ENCODE data around the gene ROGDI.
A peak's percentile ranks its signal among the peaks of the same experiment; 100 is the strongest.

ROGDI gene, protein sequence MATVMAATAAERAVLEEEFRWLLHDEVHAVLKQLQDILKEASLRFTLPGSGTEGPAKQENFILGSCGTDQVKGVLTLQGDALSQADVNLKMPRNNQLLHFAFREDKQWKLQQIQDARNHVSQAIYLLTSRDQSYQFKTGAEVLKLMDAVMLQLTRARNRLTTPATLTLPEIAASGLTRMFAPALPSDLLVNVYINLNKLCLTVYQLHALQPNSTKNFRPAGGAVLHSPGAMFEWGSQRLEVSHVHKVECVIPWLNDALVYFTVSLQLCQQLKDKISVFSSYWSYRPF

DNA sequence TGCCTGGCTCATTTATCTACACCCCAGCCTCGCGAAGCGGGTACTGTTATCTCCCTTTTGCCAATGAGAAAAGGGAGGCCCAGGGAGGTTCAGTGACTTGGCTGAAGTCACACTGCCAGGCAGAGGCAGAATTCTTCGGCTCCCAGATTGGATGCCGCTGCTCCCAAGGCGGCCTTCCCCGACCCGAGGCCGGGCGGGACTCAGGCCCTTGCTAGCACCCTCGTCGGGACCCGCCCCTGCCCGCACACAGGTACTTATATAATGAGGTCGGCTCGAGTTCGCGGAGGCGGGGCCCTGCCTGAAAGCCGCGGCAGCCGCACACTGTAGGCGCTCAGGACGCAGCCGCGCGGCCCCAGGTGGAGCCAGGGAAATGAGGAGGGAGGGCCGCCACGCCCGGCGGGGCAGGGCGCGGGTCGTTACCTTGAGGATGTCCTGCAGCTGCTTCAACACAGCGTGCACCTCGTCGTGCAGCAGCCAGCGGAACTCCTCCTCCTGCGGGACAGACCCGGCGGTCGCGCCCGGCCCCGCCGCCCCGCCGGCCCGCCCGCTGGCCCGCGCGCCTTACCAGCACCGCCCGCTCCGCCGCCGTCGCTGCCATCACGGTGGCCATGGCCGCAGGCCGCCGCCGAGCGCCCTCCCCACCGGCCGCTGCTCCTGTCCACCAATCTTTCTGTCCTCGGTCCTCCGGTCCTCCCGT lies at the start of gene ROGDI:
Gene ROGDI (minus strand): TSS at position 672 of the 697 bp plus-strand sequence. CDS start 62 bp downstream, at position 610.
- DNase-seq, result peak; percentile 73

DNA sequence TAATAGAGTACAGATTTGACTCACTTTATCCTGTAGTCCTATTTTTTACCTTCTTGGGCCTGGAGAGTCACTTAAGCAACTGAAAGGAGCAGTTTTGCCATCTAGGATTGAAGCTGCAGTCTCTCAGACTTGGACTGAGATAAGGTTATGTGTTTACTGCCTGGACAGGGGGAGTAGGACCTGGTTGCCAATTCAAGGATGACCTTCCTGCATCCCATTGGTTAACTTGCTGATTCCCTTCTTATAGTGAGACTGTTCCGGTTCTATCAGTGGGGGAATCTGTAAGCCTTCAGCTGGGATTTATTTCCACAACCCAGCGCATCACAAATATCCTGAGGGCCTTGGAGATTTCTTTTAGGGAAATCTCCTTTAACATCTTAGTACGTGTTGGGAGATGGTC lies 47.8 kb upstream of the ROGDI start:
- no peak for DNase-seq

- DNase-seq, result peak; percentile 38
Measured at GRCh38 chr16:4847774-4848587, 45.5 kb upstream of the ROGDI start.

DNA sequence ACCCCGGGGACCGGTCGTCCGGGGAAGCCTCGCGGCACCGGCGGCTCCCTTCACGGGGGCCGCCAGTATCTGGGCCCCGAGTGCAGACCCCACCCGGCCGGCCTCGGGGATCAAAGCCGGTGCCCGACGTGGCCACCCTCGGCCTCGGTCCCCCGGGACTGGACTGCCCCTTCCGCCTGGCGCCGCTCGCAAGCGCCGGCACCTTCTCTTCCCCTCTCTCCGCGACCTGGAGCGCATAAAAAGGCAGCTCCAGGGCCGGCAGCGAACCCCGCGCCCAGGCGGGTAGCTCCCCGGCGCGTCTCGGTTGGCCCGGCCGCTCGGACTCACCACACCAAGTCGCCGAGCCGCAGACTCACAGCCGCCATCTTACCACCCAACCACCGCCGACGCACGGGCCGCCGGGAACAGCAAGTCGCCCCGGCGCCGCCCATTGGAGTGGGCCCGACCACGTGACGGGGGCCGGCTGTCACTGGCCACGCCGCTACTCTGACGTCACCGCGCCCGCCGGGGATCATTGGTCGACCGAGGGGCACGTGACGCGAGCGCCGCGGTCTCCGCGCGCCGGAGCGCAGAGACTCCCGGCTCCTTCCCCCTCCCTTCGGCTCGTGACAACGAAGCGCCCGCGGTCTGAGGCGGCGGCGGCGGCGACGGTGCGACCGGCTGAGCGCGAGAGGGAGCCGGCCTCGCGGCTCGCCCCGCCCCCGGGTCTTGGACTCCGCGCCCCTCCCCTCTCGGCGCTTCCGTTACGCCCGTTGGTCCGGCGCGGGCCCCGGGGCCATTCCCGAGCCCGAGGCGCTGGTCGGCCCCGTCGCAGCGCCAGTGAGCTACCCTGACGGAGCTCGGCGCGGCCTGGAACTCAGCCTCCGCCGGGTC lies 44.7 kb upstream of the ROGDI start, which contains the start of the genes GLYR1 and UBN1:
Gene GLYR1 (minus strand): TSS at position 388 of the 873 bp plus-strand sequence. CDS start 23 bp downstream, at position 365.
Gene UBN1 (plus strand): TSS at position 581 of the 873 bp plus-strand sequence. CDS start 5,437 bp downstream, outside the sequence.
- peak; percentile 100 for DNase-seq

DNA sequence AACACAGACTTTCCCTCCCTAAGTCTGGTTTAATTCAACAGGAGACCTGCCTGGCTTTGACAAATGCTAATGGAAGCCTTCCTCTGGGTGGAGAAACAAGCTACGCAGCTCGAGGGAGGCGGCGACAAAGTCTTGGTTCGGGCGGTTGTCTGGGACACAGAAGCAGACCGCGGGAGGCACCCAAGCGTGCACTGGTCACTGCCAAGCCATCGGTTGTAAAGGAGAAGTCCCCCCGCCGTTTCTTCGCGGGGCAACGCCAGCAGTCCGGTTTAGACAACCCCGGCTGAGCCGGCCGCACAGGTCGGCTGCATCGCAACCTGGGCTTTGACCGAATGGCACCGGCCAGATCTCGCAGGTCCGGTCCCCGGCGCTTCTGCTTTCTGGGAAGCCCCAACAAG lies 44.1 kb upstream of the ROGDI start:
- peak; percentile 14 for DNase-seq

GRCh38 chr16:4840984-4841383 lies 38.6 kb upstream of the ROGDI start:
- no peak for DNase-seq

DNA sequence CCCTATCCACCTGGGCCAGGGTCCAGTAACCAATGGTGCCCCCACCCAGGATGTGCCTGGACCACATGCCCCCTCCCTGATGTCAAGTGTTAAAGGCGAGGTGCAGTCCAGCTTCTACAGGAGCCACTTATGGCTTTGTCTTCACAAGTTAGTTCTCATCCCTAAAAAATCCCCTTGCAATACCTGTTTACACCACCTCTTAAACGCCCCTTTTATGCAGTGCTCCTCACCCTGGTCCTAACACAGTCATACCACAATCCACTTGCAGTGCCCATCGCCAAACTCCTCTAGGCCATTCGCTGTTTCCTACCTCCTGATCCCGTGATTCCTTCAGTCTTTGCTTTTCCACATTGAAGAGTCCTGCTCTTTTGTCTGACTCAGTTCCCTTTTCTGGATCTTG lies 37.5 kb upstream of the ROGDI start:
- DNase-seq, result no peak

DNA sequence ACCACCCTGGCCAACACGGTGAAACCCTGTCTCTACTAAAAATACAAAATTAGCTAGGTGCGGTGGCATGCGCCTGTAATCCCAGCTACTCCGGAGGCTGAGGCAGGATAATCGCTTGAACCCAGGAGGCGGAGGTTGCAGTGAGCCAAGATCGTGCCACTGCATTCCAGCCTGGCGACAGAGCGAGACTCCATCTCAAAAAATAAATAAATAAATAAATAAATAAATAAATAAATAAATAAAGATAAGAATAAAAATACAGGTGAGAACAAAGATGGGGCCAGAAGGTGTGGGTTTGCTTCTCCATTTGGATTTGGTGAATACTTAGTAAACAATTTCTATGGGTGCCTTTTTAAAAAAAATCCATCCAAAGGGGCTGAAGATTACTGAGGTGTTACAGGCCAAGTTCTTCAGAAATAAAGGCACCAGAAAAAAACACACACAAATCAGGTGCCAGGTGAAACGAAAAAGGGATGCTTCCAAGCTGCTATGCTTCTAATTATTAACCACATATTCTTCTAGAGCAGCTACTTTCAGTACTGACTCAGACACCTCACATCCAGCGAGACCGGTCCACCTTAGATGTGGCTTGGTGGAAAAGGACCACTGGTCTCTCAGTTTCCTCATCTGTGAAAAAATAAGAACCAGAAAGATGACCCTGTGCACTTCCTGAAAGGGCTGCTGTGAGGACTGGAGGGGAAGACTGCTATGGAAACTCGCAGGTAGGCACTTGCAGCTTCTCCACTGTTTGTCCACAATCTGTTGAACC lies 35.5 kb upstream of the ROGDI start:
- no peak for DNase-seq

- no peak for DNase-seq
Measured at GRCh38 chr16:4836727-4837126, 34.3 kb upstream of the ROGDI start.

GRCh38 chr16:4833584-4833983 lies 31.2 kb upstream of the ROGDI start:
- no peak for DNase-seq

- DNase-seq, result no peak
Measured at GRCh38 chr16:4832698-4833343, 30.4 kb upstream of the ROGDI start.

- no peak for DNase-seq
Measured at GRCh38 chr16:4831616-4832015, 29.2 kb upstream of the ROGDI start.

- DNase-seq, result no peak
Measured at GRCh38 chr16:4830408-4830807, 28.0 kb upstream of the ROGDI start.

DNA sequence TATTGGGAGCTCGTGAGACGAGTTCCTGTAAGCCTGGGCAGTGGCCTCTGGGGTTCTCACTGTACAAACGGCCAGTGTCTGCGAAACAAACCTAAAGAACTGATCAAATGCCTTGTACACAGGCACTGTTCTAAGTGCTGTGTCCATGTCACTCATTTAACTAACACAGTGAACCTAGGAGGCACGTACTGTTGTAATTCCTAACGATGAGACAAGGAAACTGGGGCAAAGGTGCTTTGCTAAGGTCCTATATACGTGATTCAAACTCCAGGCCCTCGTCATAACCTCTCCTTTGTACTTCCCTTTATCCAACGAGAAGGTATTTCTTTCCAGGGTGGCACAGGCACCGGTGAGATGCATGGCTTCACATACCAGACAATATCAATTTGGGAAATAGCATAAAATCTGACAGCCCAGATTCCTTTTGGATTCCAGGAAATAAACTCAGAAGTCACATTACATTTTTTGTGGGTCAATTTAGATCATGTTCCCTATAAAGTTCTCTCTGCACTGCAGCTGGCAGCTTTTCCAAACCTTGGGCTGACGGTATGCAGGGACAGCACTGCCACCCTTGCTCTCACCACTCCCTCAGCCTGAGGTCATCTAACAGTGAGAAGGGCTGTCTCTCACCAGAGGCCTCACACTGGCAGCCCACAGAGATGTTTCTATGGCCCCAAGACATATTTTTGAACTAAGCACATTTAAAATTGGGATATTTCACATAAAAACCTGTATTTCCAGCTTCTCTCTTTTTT lies 26.3 kb upstream of the ROGDI start:
- DNase-seq, result no peak

DNA sequence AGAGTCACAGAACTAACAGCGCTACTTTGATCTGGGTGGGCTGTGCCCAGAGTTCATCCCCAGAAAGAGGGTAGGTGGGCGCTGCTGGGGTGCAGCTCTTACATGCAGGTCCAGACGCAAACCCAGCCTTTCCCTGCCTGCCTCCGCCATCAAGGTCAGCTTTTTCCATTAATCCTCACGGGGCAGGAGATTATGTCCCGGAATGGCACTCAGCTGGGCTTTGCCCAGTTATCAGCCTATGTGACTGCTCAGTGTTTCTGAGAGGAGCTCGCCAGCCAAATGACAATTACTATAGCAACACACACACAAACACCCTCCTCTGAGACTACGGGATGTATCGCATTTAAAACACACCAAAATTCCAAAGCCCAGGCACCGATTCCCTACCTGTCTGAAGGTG lies 24.5 kb upstream of the ROGDI start:
- DNase-seq, result no peak

- DNase-seq, result no peak
Measured at GRCh38 chr16:4826526-4826925, 24.1 kb upstream of the ROGDI start.

- DNase-seq, result no peak
Measured at GRCh38 chr16:4825196-4825595, 22.8 kb upstream of the ROGDI start.

DNA sequence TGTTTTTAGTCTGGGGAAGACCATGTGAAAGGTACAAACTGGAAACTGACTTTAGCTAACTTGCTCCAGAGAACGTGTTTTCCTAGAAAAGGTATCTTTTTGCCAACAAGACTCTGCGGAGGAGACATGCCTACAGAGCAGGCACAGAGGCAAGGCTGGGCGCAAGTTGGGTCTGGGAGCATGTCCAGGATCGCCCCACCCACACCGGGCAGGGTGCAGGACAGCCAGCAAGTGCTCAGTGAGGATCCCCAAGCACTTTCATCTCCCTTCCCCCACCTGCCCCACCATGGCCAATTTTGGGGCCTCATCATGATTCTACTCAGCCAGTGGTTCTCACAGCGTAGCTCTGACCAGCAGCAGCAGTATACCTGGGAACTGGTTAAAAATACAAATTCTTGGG lies 18.2 kb upstream of the ROGDI start:
- no peak for DNase-seq

- DNase-seq, result no peak
Measured at GRCh38 chr16:4814542-4815173, 12.2 kb upstream of the ROGDI start.

DNA sequence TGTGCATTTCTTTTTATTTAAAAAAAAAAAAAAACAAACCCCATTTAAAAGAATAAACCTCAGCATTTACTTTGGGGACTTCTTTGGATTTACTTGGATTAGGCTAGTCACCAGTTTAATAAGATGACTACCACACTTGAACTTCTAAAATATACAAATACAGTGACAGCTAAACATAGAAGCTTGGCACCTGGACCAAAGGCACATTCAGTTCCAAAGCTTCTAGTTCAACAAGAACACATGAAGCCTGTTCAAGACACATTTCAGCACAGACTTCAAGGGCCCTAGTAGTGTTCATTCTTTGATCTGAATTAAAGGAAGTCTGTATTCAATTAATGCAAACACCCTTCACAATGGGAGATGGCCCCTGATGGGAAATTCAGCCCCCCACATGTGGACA lies 11.6 kb upstream of the ROGDI start:
- no peak for DNase-seq
